ENCODE measurements around the gene ALG14. TPM values are rescaled to one million over a fixed set of nuclear protein-coding genes. Genes with fewer than 3 reads are reported as not detected.

ALG14 gene
- total RNA-seq, 1 donor from 2014 or later = 5.5 TPM

DNA sequence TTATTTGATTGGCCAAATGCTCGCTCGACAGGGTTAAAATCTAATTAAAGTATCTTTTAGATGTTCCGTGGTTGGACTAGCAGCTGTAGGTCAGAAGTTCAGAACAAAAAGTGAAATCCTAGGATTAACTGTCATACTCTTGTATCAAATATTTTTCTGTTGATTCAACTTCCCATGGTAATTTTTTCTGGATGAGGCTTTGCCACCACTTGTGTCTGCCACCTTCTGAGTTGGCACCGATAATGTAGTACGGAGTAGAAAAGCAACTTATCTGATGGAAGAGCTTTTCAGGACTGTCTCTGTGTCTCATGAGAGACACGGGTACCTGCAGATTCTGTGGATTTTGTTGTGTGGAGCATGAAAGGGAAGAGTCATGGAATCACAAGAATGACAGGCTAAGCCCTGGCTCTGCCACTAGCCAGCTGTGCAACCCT is 101.2 kb downstream of the ALG14 start:
- Mint-ChIP-seq H3K9me3 (ENCODE audit: unreplicated experiment) (no peaks in the 10 kb centered on the region), H3K4me1 (ENCODE audit: unreplicated experiment) (peaks cover 39% of the 10 kb centered on the region), H3K27me3 (ENCODE audit: unreplicated experiment) (no peaks in the 10 kb centered on the region), H3K36me3 (ENCODE audit: unreplicated experiment) (no peaks in the 10 kb centered on the region), H3K4me3 (ENCODE audit: unreplicated experiment) (no peak overlapping the region), H3K27ac (ENCODE audit: unreplicated experiment) (peak overlapping the region; percentile 74)
- TF ChIP-seq, protein P1, sequence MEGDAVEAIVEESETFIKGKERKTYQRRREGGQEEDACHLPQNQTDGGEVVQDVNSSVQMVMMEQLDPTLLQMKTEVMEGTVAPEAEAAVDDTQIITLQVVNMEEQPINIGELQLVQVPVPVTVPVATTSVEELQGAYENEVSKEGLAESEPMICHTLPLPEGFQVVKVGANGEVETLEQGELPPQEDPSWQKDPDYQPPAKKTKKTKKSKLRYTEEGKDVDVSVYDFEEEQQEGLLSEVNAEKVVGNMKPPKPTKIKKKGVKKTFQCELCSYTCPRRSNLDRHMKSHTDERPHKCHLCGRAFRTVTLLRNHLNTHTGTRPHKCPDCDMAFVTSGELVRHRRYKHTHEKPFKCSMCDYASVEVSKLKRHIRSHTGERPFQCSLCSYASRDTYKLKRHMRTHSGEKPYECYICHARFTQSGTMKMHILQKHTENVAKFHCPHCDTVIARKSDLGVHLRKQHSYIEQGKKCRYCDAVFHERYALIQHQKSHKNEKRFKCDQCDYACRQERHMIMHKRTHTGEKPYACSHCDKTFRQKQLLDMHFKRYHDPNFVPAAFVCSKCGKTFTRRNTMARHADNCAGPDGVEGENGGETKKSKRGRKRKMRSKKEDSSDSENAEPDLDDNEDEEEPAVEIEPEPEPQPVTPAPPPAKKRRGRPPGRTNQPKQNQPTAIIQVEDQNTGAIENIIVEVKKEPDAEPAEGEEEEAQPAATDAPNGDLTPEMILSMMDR (IDR thresholded peaks at IDR 0.05) = no peak
- DNase-seq (ENCODE audit: extremely low spot score, unreplicated experiment) = no peak

- no peaks in the 10 kb centered on the region for H3K27me3 Mint-ChIP-seq (ENCODE audit: unreplicated experiment)
- no peak for DNase-seq (ENCODE audit: extremely low spot score, unreplicated experiment)
- H3K4me1 Mint-ChIP-seq (ENCODE audit: unreplicated experiment) = peaks cover 39% of the 10 kb centered on the region
- no peak overlapping the region for H3K4me3 Mint-ChIP-seq (ENCODE audit: unreplicated experiment)
- TF ChIP-seq, protein P1 (IDR thresholded peaks at IDR 0.05) = no peak
- H3K9me3 Mint-ChIP-seq (ENCODE audit: unreplicated experiment) = no peaks in the 10 kb centered on the region
- H3K36me3 Mint-ChIP-seq (ENCODE audit: unreplicated experiment) = no peaks in the 10 kb centered on the region
- peak overlapping the region; percentile 74 for H3K27ac Mint-ChIP-seq (ENCODE audit: unreplicated experiment)
These were observed 102.0 kb downstream of the ALG14 start for GRCh38 chr1:94970783-94971182.

DNA sequence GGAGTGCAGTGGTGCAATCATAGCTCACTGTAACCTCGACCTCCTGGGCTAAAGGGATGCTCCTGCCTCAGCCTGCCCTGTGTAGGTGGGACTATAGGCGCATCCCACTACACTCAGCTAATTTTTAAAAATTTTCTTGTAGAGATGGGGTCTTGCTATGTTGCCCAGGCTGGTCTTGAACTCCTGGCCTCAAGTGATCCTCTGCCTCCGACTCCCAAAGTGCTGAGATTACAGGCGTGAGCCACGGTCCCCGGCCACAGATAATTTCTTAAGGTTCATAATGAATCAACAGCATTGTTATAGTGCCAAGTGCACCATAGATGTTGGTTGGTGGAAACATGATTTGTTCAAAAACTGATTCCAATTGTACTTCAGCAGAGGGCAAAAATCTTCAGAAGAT is 103.6 kb downstream of the ALG14 start:
- H3K9me3 Mint-ChIP-seq (ENCODE audit: unreplicated experiment) = no peaks in the 10 kb centered on the region
- no peak overlapping the region for H3K4me3 Mint-ChIP-seq (ENCODE audit: unreplicated experiment)
- no peak for DNase-seq (ENCODE audit: extremely low spot score, unreplicated experiment)
- H3K27ac Mint-ChIP-seq (ENCODE audit: unreplicated experiment) = no peak overlapping the region
- peaks cover 28% of the 10 kb centered on the region for H3K4me1 Mint-ChIP-seq (ENCODE audit: unreplicated experiment)
- no peaks in the 10 kb centered on the region for H3K27me3 Mint-ChIP-seq (ENCODE audit: unreplicated experiment)
- H3K36me3 Mint-ChIP-seq (ENCODE audit: unreplicated experiment) = no peaks in the 10 kb centered on the region
- TF ChIP-seq, protein P1 (IDR thresholded peaks at IDR 0.05) = no peak

DNA sequence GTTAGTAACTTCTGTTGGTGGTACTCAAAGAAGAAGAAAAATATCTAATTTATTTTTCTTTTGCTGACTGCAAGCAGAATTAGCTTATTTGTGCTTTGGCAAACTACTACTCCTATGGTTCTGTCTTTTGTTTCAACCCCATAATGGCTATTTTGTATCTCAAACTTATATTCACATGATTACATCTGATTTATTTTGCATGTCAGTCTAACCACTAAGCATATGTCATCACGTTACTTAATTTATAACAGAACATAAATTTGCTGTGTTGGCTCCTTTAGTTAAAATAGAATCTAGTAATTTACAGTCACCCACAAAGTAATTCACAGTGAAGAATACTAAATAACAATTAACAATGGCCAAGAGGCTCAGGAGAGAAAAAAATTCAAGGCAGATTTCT is 106.7 kb downstream of the ALG14 start:
- no peak overlapping the region for H3K27ac Mint-ChIP-seq (ENCODE audit: unreplicated experiment)
- H3K9me3 Mint-ChIP-seq (ENCODE audit: unreplicated experiment) = no peaks in the 10 kb centered on the region
- DNase-seq (ENCODE audit: extremely low spot score, unreplicated experiment) = no peak
- H3K27me3 Mint-ChIP-seq (ENCODE audit: unreplicated experiment) = no peaks in the 10 kb centered on the region
- peaks cover 20% of the 10 kb centered on the region for H3K4me1 Mint-ChIP-seq (ENCODE audit: unreplicated experiment)
- TF ChIP-seq, protein P1 (IDR thresholded peaks at IDR 0.05) = no peak
- no peaks in the 10 kb centered on the region for H3K36me3 Mint-ChIP-seq (ENCODE audit: unreplicated experiment)
- H3K4me3 Mint-ChIP-seq (ENCODE audit: unreplicated experiment) = no peak overlapping the region

DNA sequence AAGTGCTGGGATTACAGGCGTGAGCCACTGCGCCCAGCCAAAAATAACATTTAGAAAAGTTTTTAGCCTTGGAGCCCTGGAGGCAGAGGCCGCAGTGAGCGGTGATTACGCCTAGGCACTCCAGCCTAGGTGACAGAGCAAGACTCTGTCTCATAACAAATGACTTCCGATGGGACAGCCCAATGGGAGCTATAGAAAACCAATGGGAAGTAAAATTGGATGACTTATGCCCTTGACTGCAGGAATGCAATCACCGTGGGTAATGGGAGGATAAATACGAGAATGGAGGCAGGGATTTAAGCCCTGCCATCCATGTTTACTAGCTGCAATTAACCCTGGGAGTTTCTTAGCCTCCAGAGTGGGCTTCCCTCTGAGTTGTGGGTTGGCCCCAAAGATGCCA is 108.9 kb downstream of the ALG14 start:
- no peaks in the 10 kb centered on the region for H3K36me3 Mint-ChIP-seq (ENCODE audit: unreplicated experiment)
- no peak for DNase-seq (ENCODE audit: extremely low spot score, unreplicated experiment)
- H3K9me3 Mint-ChIP-seq (ENCODE audit: unreplicated experiment) = no peaks in the 10 kb centered on the region
- TF ChIP-seq, protein P1 (IDR thresholded peaks at IDR 0.05) = no peak
- H3K4me3 Mint-ChIP-seq (ENCODE audit: unreplicated experiment) = no peak overlapping the region
- H3K4me1 Mint-ChIP-seq (ENCODE audit: unreplicated experiment) = peaks cover 14% of the 10 kb centered on the region
- no peaks in the 10 kb centered on the region for H3K27me3 Mint-ChIP-seq (ENCODE audit: unreplicated experiment)
- H3K27ac Mint-ChIP-seq (ENCODE audit: unreplicated experiment) = no peak overlapping the region
